ENCODE results near the gene ZNF341. TPM values are rescaled to one million over a fixed set of nuclear protein-coding genes. Genes with fewer than 3 reads are reported as not detected.

ZNF341 gene
- total RNA-seq, 4 donors from 2014 or later = 4.6 to 7.6 (median 5.8) TPM

DNA sequence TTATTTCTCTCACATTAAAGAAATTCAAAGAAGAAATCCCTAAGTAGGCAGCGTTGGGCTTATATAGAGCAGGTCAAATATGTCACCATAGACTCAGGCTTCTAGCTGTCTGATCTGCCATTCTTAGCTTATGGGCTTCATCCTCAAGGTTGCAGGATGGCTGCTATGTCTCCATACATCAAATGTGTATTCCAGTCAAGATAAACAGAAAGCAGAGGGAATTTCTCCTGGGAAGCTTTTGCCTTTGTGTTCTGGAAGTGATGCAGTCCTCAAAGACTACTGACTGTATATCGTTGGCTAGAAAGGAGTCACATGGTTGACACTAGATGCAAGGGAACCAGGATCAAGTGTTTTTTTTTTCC is 36.0 kb downstream of the ZNF341 start:
- TF ChIP-seq, protein P1, sequence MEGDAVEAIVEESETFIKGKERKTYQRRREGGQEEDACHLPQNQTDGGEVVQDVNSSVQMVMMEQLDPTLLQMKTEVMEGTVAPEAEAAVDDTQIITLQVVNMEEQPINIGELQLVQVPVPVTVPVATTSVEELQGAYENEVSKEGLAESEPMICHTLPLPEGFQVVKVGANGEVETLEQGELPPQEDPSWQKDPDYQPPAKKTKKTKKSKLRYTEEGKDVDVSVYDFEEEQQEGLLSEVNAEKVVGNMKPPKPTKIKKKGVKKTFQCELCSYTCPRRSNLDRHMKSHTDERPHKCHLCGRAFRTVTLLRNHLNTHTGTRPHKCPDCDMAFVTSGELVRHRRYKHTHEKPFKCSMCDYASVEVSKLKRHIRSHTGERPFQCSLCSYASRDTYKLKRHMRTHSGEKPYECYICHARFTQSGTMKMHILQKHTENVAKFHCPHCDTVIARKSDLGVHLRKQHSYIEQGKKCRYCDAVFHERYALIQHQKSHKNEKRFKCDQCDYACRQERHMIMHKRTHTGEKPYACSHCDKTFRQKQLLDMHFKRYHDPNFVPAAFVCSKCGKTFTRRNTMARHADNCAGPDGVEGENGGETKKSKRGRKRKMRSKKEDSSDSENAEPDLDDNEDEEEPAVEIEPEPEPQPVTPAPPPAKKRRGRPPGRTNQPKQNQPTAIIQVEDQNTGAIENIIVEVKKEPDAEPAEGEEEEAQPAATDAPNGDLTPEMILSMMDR (IDR thresholded peaks at IDR 0.05) = no peak
- TF ChIP-seq EP300 (IDR thresholded peaks at IDR 0.05) (no peak), POLR2A (IDR thresholded peaks at IDR 0.05) (no peak), POLR2AphosphoS5 (IDR thresholded peaks at IDR 0.05) (no peak)
- H3K4me1 ChIP-seq = no peaks in the 10 kb centered on the region
- WGBS = 98% methylated on average over 2 of the region's 2 CpGs
- no peak for DNase-seq (ENCODE audit: low spot score in 2 of 2)
- no peak overlapping the region for H3K27ac ChIP-seq
- peaks cover 28% of the 10 kb centered on the region for H3K36me3 ChIP-seq
- no peaks in the 10 kb centered on the region for H3K27me3 ChIP-seq
- no peak overlapping the region for H3K4me3 ChIP-seq
- no peaks in the 10 kb centered on the region for H3K9me3 ChIP-seq

DNA sequence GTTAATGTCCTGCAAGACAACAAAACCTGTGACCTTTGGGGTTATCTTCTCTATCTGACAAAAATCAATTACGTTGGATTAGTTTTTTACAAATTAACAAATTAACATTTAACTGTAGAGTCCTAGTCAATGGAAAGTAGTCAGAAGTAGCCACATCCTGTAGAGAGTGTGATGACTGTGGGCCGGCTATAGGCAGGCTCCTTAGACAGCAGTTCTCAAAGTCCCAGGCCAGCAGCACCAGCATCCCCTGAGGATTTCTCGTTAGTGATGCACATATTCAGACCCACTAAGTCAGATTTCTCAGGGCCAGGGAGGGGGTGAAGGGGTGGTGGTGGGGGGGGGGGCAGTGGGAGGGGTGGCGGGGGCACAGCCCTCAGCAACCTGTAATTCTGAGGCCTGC is 37.2 kb downstream of the ZNF341 start:
- 89% methylated on average over 4 of the region's 4 CpGs for WGBS
- no peaks in the 10 kb centered on the region for H3K4me1 ChIP-seq
- H3K4me3 ChIP-seq = no peak overlapping the region
- H3K27me3 ChIP-seq = no peaks in the 10 kb centered on the region
- DNase-seq (ENCODE audit: low spot score in 2 of 2) = no peak
- no peak overlapping the region for H3K27ac ChIP-seq
- TF ChIP-seq POLR2A (IDR thresholded peaks at IDR 0.05) (no peak), POLR2AphosphoS5 (IDR thresholded peaks at IDR 0.05) (no peak), EP300 (IDR thresholded peaks at IDR 0.05) (no peak)
- TF ChIP-seq, protein P1 (IDR thresholded peaks at IDR 0.05) = no peak
- H3K9me3 ChIP-seq = no peaks in the 10 kb centered on the region
- peaks cover 28% of the 10 kb centered on the region for H3K36me3 ChIP-seq

DNA sequence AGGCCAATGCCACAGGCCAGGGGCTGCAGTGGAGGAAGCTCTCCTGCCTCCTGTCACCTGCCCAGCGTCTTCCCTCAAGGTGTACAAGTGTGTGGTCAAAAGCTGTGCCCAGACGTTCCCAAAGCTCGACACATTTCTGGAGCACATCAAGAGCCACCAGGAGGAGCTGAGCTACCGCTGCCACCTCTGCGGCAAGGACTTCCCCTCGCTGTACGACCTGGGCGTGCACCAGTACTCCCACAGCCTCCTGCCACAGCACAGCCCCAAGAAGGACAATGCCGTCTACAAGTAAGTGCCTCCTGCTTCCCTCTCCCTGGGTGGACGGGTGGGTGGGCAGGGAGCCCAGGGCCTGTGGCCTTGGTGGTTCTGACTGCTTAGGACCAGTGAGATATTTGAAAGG is 38.2 kb downstream of the ZNF341 start:
- Histone ChIP-seq H3K27me3 (no peaks in the 10 kb centered on the region), H3K4me1 (no peaks in the 10 kb centered on the region), H3K27ac (no peak overlapping the region), H3K36me3 (peaks cover 28% of the 10 kb centered on the region), H3K4me3 (no peak overlapping the region), H3K9me3 (no peaks in the 10 kb centered on the region)
- TF ChIP-seq POLR2A (IDR thresholded peaks at IDR 0.05) (no peak), POLR2AphosphoS5 (IDR thresholded peaks at IDR 0.05) (no peak), EP300 (IDR thresholded peaks at IDR 0.05) (no peak)
- TF ChIP-seq, protein P1 (IDR thresholded peaks at IDR 0.05) = no peak
- 86% methylated on average over 4 of the region's 10 CpGs for WGBS
- DNase-seq (ENCODE audit: low spot score in 2 of 2) = no peak

DNA sequence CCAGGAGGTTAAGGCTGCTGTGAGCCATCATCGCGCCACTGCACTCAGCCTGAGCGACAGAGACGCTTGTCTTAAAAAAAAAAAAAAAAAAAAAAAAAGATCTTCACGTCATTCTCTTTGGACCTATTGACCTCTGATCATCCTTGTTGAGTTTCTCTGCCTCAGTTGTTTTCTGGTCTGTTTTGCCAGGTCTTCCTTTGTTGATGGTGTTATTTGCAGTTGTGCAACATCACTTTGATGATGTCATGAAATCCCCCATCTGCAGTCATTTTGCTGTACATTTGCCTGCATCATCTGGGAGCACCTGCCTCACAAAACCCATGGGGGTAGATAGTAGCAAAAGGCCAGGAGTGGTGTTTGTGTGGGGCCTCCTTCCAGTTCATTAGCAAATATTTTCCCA is 40.1 kb downstream of the ZNF341 start:
- H3K4me1 ChIP-seq = no peaks in the 10 kb centered on the region
- no peak overlapping the region for H3K4me3 ChIP-seq
- DNase-seq (ENCODE audit: low spot score in 2 of 2) = no peak
- peaks cover 23% of the 10 kb centered on the region for H3K36me3 ChIP-seq
- WGBS = 84% methylated on average over 5 of the region's 5 CpGs
- TF ChIP-seq POLR2A (IDR thresholded peaks at IDR 0.05) (no peak), EP300 (IDR thresholded peaks at IDR 0.05) (no peak), POLR2AphosphoS5 (IDR thresholded peaks at IDR 0.05) (no peak)
- TF ChIP-seq, protein P1 (IDR thresholded peaks at IDR 0.05) = no peak
- H3K27ac ChIP-seq = no peak overlapping the region
- H3K9me3 ChIP-seq = no peaks in the 10 kb centered on the region
- H3K27me3 ChIP-seq = no peaks in the 10 kb centered on the region

DNA sequence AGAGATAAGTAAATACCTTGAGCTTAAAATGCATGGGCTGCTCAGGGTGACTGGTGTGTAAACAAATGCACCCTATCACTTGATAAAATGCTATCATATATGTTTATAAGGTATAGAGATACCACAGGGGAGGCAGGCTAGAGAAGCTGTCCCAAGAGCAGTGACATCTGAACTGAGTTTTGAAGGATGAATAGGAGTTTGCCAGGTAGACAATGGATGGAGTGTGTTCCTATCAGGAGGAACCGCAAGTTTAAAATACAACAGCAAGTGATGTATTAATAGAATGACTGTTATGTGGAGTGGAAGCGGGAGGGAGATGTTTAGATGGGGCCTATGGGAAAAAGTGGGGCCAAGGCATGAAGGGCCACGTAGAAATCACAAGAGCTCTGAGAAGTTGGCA is 40.6 kb downstream of the ZNF341 start:
- no peaks in the 10 kb centered on the region for H3K4me1 ChIP-seq
- TF ChIP-seq POLR2A (IDR thresholded peaks at IDR 0.05) = no peak
- TF ChIP-seq, protein P1 (IDR thresholded peaks at IDR 0.05) = no peak
- TF ChIP-seq POLR2AphosphoS5 (IDR thresholded peaks at IDR 0.05) = no peak
- no peak for TF ChIP-seq EP300 (IDR thresholded peaks at IDR 0.05)
- no peak overlapping the region for H3K27ac ChIP-seq
- H3K36me3 ChIP-seq = peaks cover 18% of the 10 kb centered on the region
- no peak for DNase-seq (ENCODE audit: low spot score in 2 of 2)
- no peaks in the 10 kb centered on the region for H3K9me3 ChIP-seq
- 88% methylated on average over 3 of the region's 3 CpGs for WGBS
- H3K27me3 ChIP-seq = no peaks in the 10 kb centered on the region
- no peak overlapping the region for H3K4me3 ChIP-seq
